GM03348 (cell line): ENCODE results near the gene VAV1.
A peak's percentile ranks its signal among the peaks of the same experiment; 100 is the strongest.

Experiments used
- DNase-seq: peaks from one replicate; pipeline ENCODE4 v3.0.0; 2012; ENCODE audit warnings: low spot score

The VAV1 gene

GRCh38 chr19:6772028-6772865, at the start of gene VAV1:
Gene VAV1, plus strand, starts transcription at chr19:6772708. Its CDS starts 100 bp downstream, at chr19:6772808.
- DNase-seq, result no peak

DNA sequence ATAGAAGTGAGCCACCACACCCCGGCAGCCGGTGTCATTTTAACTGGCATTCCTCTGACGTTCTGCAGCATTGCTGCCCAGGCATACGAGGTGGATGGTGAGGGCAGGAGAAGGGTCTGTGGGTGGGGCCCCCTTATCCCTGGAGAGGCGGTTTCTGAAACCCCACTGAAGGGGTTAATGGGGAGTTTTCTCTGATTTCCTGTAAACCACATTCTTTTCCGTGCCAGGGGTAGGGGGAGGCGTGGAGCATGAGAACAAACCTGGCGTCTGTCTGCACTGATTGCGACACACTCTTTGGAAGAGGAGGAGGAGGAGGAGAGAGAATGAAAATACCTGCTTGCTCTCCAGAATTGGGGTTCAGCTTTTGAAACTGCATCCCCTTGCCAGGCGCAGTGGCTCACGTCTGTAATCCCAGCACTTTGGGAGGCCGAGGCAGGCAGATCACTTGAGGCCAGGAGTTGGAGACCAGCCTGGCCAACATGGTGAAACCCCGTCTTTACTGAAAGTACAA, 49.3 kb upstream of the VAV1 start:
- DNase-seq, result peak; percentile 51

DNA sequence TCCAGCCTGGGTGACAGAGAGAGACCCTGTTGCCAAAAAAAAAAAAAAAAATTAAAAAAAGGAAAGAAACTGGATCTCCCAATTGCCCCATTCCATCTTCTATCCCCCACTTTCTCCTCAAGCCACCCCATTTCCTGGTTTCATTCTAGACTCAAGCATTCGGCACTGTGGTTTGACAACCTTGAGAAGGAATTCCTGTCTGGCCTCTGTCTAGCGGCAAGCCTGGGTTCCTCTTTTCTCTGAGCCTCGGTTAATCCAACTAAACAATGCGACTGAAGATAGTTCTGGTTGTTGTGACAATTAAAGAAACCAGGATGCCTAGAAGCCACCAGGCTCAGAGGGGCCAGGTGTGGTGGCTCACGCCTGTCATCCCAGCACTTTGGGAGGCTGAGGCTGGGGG, 48.8 kb upstream of the VAV1 start:
- DNase-seq, result no peak

GRCh38 chr19:6724631-6725492, 47.6 kb upstream of the VAV1 start:
- no peak for DNase-seq

DNA sequence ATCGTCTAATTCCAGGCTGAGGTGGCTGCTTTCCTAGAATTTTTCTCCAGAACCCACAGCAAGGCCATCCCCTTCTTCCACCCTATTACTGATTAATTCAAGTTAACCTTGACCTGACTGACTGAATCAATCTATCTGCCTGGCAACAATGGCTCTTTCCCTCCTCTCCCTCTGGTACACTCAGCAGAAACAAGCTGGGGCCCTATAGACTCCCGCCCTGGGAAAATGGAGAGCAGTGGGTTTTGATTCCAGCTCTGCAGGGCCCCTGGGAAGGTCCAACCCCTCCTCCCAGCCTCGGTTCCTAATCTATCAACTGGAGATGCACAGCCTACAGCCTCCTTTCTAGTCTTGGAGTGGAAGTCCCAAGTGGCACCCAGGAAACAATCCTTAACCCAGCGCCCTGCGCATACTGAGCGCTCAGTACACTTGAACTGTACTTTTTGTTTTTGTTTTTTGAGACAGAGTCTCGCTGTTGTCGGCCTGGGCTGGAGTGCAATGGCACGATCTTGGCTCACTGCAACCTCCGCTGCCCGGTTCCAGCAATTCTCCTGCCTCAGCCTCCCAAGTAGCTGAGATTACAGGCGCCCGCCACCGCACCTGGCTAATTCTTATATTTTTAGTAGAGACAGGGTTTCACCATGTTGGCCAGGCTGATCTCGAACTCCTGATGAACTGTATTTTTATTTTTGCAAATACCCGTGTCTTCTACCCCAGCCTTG, 46.8 kb upstream of the VAV1 start:
- DNase-seq, result no peak

DNA sequence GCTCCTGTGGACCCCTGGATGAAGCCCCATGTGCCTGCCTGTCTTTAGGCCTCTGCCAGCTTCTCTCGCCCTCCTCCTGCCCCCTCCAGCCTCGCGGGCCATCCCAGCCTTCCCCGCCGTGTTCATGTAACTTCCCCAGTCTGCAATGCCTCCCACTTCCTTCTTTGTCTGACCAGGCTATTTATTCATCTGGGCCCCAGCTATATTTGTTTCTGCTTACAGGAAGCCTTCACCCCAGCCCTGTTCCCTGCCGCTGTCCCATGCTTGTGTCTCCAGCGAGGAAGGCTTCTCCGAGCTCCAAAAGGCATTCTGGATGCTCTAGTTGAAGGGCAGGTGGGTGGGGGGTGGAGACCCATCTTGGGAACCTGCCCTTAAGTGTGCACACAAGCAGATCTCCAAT, 44.2 kb upstream of the VAV1 start:
- DNase-seq, result no peak

DNA sequence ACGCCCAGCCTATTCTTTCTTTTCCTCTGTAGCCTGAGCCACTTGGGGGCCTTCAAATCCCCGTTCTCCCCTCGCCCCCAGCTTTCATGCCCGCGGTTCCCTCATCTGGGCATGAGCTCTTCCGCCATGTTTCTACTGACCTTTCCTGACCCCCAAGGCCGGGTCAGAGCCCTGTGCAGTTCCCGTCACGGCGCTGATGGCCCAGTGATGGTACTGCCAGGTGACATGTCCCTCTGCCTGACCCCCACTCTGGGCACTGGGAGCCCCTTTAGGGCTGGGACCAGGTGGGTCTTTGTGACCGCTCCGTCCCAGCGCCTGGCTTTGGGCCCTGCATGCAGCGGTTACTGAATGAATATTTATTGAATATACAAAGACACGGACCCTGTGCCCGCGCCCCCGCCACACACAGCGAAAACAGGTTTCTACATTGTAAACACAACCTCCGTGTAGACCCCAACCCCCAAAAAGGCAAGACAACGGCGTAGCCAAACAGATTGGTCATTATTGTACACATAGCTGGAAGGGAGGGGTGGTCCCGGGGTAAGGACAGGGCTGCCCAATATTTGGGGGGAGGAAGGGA, 42.8 kb upstream of the VAV1 start:
- no peak for DNase-seq

DNA sequence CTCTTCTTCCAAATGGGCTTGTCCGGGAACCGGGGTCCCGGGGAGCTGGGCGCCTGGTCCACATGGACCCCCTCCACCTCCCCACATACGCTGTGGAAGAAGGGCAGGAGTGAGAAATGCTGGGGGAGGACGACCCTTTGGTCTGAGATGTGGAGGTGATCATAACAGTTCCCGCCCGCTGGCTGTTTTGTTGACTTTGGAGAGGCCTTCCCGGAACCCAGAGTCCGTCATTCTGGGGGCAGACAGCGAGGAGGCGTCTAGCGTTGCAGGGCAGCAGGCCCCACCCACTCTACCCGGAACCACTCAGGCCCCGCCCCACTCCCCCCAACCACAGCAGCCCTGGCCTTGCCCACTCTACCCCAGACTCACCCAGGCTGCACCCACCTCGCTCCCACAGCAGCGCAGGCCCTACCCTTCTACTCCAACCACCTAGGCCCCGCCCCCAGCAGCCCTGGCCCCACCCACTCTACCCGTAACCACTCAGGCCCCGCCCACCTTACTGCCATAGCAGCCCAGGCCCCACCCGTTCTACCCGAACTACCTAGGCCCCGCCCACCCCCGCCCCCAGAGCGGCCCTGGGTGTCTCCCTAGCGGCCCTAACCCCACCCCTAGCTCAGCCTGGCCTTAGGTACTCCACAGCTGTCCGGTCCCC, 42.2 kb upstream of the VAV1 start:
- DNase-seq, result no peak

DNA sequence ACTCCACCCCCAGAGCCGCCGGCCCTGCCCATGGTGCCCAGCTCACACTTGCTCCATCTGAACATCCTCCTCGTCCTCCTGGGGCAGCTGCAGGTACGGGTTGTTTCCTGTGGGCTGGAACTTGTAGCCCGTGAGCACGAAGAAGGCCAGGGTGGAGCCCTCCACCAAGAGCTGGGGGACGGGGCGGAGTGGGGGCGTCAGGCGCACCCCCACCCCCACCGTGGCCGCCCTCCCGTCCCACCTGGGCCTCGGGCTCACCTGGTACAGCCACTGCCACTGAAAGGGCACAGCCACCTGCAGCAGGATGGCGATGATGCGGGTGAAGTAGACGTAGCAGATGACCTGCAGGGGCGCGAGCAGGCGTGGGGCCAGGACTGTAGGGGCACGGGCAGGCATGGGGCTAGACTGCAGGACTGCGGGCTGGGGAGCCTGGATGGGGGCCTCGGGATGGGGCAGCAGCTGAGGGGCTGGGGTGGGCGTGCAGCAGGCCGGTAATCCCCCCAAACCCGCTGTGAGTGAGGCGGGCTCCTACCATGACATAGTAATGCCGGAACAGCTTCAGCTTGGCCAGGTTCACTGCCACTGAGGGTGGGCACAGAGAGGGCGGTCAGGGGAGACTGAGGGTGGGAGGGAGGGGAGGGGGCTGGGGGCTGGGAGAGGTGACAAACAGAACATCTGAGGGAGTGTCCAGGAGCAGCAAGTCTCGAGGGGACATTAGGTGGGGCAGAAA, 41.4 kb upstream of the VAV1 start:
- no peak for DNase-seq

- no peak for DNase-seq
Measured at GRCh38 chr19:6731822-6732221, 40.7 kb upstream of the VAV1 start.

GRCh38 chr19:6732803-6733337, 39.6 kb upstream of the VAV1 start:
- no peak for DNase-seq

DNA sequence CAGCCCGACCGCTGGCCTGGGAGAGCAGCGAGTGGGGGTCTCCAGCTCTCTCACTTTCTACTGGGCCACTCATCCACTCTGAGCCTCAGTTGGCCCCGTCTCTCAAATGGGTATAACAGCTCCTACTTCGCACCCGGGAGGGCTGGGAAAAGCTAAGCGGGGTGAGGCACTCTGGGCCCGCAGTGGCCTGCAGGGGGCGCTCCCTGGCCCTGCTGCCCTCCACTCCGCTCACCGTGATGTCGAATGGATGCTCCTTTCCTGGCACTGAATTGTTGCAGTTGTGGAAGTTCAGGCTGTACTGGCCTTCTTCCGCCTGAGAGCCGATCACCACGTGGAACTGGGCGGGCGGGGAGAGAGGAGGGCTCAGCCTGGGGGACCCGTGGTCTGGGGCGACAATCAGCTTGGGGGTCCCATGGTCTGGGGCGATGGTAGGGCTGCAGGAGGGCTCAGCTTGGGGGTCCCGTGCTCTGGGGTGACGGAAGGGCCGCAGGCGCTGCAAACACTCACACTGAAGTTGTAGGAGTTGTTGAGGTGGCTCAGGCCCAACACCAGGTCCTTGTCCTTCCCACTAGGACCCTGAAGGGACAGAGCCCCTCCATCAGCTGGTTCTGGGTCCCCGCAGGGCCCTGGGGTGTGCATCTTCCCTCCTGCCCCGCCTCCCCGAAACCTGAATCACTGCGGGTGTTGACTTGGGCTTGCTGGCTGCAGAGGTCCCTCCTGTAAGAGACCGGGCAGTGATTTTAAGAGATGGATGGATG, 39.0 kb upstream of the VAV1 start:
- DNase-seq, result no peak

GRCh38 chr19:6734096-6734696, 38.3 kb upstream of the VAV1 start:
- DNase-seq, result no peak

DNA sequence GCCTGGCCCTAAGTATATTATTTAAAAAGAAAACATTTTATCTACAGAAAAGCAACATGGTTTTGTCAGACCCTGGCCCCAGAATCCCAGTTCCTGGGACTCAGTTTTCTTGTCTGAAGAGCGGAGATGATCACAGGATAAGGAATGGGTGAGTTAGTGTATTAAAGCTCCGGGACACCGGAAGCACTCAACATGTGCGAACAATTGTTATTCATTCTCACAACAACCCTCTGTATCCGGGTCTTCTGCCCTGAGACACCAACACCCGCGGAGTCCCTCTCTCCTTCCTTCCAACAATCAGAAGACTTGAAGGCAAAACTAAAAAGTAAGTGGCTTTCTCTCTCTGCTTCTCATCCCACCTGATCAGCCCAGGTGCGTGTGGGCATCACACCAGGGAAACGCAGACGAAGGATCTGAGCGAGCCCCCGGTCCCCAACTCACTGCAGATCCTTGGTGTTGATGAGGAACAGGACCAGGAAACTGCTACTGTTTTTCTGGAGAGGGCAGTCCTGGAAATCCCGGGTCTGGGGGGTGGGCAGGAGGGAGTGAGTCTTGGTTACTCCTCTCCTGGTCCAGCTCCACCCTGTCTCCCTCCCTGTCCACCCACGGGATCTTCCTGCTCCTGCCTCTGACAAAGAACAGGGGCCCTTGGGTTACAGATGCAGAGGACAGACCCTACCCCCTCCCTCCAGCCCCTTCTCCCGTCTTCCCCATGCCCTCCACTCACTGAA, 37.2 kb upstream of the VAV1 start:
- no peak for DNase-seq

GRCh38 chr19:6736169-6736916, 36.2 kb upstream of the VAV1 start:
- DNase-seq, result peak; percentile 87

- DNase-seq, result no peak
Measured at GRCh38 chr19:6736917-6737283, 35.6 kb upstream of the VAV1 start.

DNA sequence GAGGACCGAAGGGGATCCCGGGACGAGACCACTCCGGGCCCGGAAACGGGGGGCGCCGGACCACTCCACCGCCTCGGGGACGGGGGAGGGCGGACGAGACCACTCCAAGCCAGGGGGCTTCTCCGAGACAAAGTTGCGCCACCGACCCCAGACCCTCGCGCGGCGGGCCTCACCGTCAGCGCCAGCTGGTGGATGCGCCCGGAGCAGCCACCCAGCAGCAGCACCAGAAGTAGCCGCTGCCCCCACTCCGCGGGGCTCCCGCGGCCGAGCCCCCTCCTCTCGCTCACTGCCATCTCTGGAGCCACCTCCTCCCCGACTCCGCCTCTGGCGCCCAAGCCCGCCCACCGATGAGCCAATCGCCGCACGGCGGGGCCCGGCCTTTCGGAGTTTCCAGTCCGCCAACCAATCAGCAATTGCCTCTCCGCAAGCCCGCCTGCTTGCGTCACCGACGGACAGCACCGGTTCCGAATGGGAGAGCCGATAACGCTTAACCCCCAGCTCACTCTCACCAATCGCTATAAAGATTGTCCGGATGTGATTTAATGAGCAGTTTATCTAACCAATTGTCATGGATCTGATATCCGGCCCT, 35.1 kb upstream of the VAV1 start, which contains the start of gene GPR108:
Gene GPR108, minus strand, starts transcription at position 297 of the 589 bp plus-strand sequence. Its CDS starts 4 bp downstream, at position 293.
- peak; percentile 99 for DNase-seq
